HEK293 (cell line): Measurements from ENCODE around the gene TH.

ENCODE experiments used
- CTCF ChIA-PET: fragments of 350-600 bp; formaldehyde crosslinking; extraction: SDS; loops from one replicate; lab custom pipeline; 2021; ENCODE audit warnings: antibody characterized with exemption; lab: Yijun Ruan, JAX
- POLR2A ChIA-PET: fragments of 300-600 bp; formaldehyde crosslinking; extraction: SDS; loops from one replicate; lab custom pipeline; 2020; ENCODE audit warnings: antibody characterized with exemption, inconsistent platforms; lab: Yijun Ruan, JAX
- H3K27ac ChIP-seq: fragments of 200-500 bp; sonication (Bioruptor generic); 2 replicates; pipeline ENCODE4 v1.5.1; 2014; ENCODE audit warnings: low read depth, low read length, control low read depth, inconsistent platforms; ENCODE audit errors: extremely low read depth
- H3K36me3 ChIP-seq, 2 experiments: fragments of 200-500 bp in 1 of 2; sonication (Bioruptor generic) in 1 of 2; 1 replicate in 1 of 2; 2 replicates in 1 of 2; pipeline ENCODE4 v1.5.1; 2014 to 2017; ENCODE audit warnings: inconsistent platforms in 2 of 2, low read length in 2 of 2; ENCODE audit not compliant: control insufficient read depth in 2 of 2, insufficient read depth in 1 of 2
- H3K4me1 ChIP-seq: fragments of 200-500 bp; sonication (Bioruptor generic); 2 replicates; pipeline ENCODE4 v1.5.1; 2014; ENCODE audit warnings: mild to moderate bottlenecking, low read length, inconsistent platforms; ENCODE audit not compliant: control insufficient read depth, insufficient read depth
- H3K4me3 ChIP-seq: 2 replicates; pipeline ENCODE4 v1.5.1; 2011; ENCODE audit warnings: low read depth, mild to moderate bottlenecking, control low read depth, low read length, moderate library complexity
- H3K9me3 ChIP-seq: fragments of 200-500 bp; sonication (Bioruptor generic); 2 replicates; pipeline ENCODE4 v1.5.1; 2014; ENCODE audit warnings: low read depth, low read length, inconsistent platforms; ENCODE audit not compliant: control insufficient read depth, insufficient read depth
- FEZF1 ChIP-seq: fragments of 450-650 bp; formaldehyde crosslinking; IDR thresholded peaks from 2 replicates; pipeline ENCODE4 v1.5.1; 2016; ENCODE audit warnings: missing biosample characterization, missing genetic modification characterization
- HOXA7 ChIP-seq: sonication (generic); formaldehyde crosslinking; IDR thresholded peaks from 2 replicates; pipeline ENCODE4 v1.8.1; 2022; ENCODE audit warnings: missing genetic modification reagents, borderline replicate concordance
- KLF8 ChIP-seq: fragments of 450-650 bp; formaldehyde crosslinking; IDR thresholded peaks from 2 replicates; pipeline ENCODE4 v1.5.1; 2016; ENCODE audit warnings: missing biosample characterization, missing genetic modification characterization
- MEIS1 ChIP-seq: sonication (generic); formaldehyde crosslinking; IDR thresholded peaks from 2 replicates; pipeline ENCODE4 v1.8.1; 2022; ENCODE audit warnings: missing genetic modification reagents, mild to moderate bottlenecking, borderline replicate concordance
- MZF1 ChIP-seq: fragments of 450-650 bp; formaldehyde crosslinking; IDR thresholded peaks from 2 replicates; pipeline ENCODE4 v1.5.1; 2017; ENCODE audit warnings: missing biosample characterization, missing genetic modification characterization, borderline replicate concordance
- SCRT1 ChIP-seq: fragments of 450-650 bp; formaldehyde crosslinking; IDR thresholded peaks from 2 replicates; pipeline ENCODE4 v1.5.1; 2016; ENCODE audit warnings: missing biosample characterization, missing genetic modification characterization, borderline replicate concordance
- SCRT2 ChIP-seq: fragments of 450-650 bp; formaldehyde crosslinking; IDR thresholded peaks from 2 replicates; pipeline ENCODE4 v1.5.1; 2016; ENCODE audit warnings: missing biosample characterization, missing genetic modification characterization
- ZBTB10 ChIP-seq: fragments of 450-650 bp; formaldehyde crosslinking; IDR thresholded peaks from 2 replicates; pipeline ENCODE4 v1.5.1; 2016; ENCODE audit warnings: missing biosample characterization, missing genetic modification characterization
- ZBTB6 ChIP-seq: fragments of 450-650 bp; formaldehyde crosslinking; IDR thresholded peaks from 2 replicates; pipeline ENCODE4 v1.5.1; 2017; ENCODE audit warnings: missing biosample characterization, missing genetic modification characterization
- ZBTB8A ChIP-seq: fragments of 450-650 bp; formaldehyde crosslinking; IDR thresholded peaks from 2 replicates; pipeline ENCODE4 v1.5.1; 2016; ENCODE audit warnings: missing biosample characterization, missing genetic modification characterization
- ZFHX2 ChIP-seq: fragments of 450-650 bp; formaldehyde crosslinking; conservative IDR thresholded peaks from 2 replicates; pipeline ENCODE4 v1.5.1; 2016; ENCODE audit warnings: missing biosample characterization, missing genetic modification characterization
- ZNF292 ChIP-seq: fragments of 450-650 bp; formaldehyde crosslinking; IDR thresholded peaks from 2 replicates; pipeline ENCODE4 v1.5.1; 2016; ENCODE audit warnings: low read depth, missing biosample characterization, missing genetic modification characterization, borderline replicate concordance
- ZNF302 ChIP-seq: fragments of 450-650 bp; formaldehyde crosslinking; IDR thresholded peaks from 2 replicates; pipeline ENCODE4 v1.5.1; 2016; ENCODE audit warnings: missing biosample characterization, missing genetic modification characterization, low read depth
- ZNF391 ChIP-seq: fragments of 450-650 bp; formaldehyde crosslinking; IDR thresholded peaks from 2 replicates; pipeline ENCODE4 v1.5.1; 2016; ENCODE audit warnings: low read depth, missing biosample characterization, missing genetic modification characterization, borderline replicate concordance
- ZNF514 ChIP-seq: fragments of 450-650 bp; formaldehyde crosslinking; IDR thresholded peaks from 2 replicates; pipeline ENCODE4 v1.5.1; 2016; ENCODE audit warnings: missing biosample characterization, missing genetic modification characterization
- ZNF664 ChIP-seq: fragments of 450-650 bp; formaldehyde crosslinking; IDR thresholded peaks from 2 replicates; pipeline ENCODE4 v1.5.1; 2016; ENCODE audit warnings: missing biosample characterization, missing genetic modification characterization
- ZNF830 ChIP-seq: fragments of 450-650 bp; IDR thresholded peaks from 2 replicates; pipeline ENCODE4 v1.5.0; 2018; ENCODE audit warnings: missing biosample characterization, missing genetic modification characterization, low read depth, mild to moderate bottlenecking, moderate library complexity
- TF ChIP-seq, protein P1 (sequence below): fragments of 450-650 bp; formaldehyde crosslinking; IDR thresholded peaks from 2 replicates; pipeline ENCODE4; 2016; ENCODE audit warnings: missing biosample characterization, missing genetic modification characterization
- TF ChIP-seq, protein P2 (sequence below): fragments of 450-650 bp; formaldehyde crosslinking; IDR thresholded peaks from 2 replicates; pipeline ENCODE4 v1.5.1; 2017; ENCODE audit warnings: missing biosample characterization, missing genetic modification characterization
- TF ChIP-seq, protein P3 (sequence below): fragments of 450-650 bp; formaldehyde crosslinking; IDR thresholded peaks from 2 replicates; pipeline ENCODE4 v1.5.1; 2017; ENCODE audit warnings: missing biosample characterization, missing genetic modification characterization
- TF ChIP-seq, protein P4 (sequence below): fragments of 450-650 bp; formaldehyde crosslinking; IDR thresholded peaks from 2 replicates; pipeline ENCODE4 v1.5.1; 2017; ENCODE audit warnings: missing biosample characterization, missing genetic modification characterization
- TF ChIP-seq, protein P5 (sequence below): fragments of 450-650 bp; formaldehyde crosslinking; optimal IDR thresholded peaks from 2 replicates; pipeline ENCODE3; 2016; ENCODE audit warnings: missing biosample characterization, mild to moderate bottlenecking, missing genetic modification characterization

Gene TH

GRCh38 chr11:2151500-2152257, 19.9 kb downstream of the TH start (continued):
- TF ChIP-seq SCRT2 (tag by site-specific recombination) (peak; percentile 90), ZNF302 (tag by site-specific recombination) (no peak), SCRT1 (tag by site-specific recombination) (peak; percentile 76; the same call in 1 of the 2 replicates), FEZF1 (tag by site-specific recombination) (no peak), ZNF830 (tag by site-specific recombination) (no peak), ZNF514 (tag by site-specific recombination) (no peak), ZBTB8A (tag by site-specific recombination) (peak; percentile 61), KLF8 (tag by site-specific recombination) (0 out of 2 replicates have a peak, but pooled peaks have one; percentile 35), ZNF391 (tag by site-specific recombination) (no peak), ZBTB10 (tag by site-specific recombination) (peak; percentile 82)
- TF ChIP-seq, protein P1, sequence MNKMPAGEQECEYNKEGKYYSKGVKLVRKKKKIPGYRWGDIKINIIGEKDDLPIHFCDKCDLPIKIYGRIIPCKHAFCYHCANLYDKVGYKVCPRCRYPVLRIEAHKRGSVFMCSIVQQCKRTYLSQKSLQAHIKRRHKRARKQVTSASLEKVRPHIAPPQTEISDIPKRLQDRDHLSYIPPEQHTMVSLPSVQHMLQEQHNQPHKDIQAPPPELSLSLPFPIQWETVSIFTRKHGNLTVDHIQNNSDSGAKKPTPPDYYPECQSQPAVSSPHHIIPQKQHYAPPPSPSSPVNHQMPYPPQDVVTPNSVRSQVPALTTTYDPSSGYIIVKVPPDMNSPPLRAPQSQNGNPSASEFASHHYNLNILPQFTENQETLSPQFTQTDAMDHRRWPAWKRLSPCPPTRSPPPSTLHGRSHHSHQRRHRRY: no peak
- TF ChIP-seq, protein P2, sequence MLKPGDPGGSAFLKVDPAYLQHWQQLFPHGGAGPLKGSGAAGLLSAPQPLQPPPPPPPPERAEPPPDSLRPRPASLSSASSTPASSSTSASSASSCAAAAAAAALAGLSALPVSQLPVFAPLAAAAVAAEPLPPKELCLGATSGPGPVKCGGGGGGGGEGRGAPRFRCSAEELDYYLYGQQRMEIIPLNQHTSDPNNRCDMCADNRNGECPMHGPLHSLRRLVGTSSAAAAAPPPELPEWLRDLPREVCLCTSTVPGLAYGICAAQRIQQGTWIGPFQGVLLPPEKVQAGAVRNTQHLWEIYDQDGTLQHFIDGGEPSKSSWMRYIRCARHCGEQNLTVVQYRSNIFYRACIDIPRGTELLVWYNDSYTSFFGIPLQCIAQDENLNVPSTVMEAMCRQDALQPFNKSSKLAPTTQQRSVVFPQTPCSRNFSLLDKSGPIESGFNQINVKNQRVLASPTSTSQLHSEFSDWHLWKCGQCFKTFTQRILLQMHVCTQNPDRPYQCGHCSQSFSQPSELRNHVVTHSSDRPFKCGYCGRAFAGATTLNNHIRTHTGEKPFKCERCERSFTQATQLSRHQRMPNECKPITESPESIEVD (tag by site-specific recombination): no peak
- TF ChIP-seq, all 188 proteins: peak for 11

GRCh38 chr11:2149864-2150847, 21.5 kb downstream of the TH start:
- Histone ChIP-seq H3K27ac (no peak overlapping the region), H3K9me3 (no peaks in the 10 kb centered on the region), H3K4me3 (no peak overlapping the region), H3K36me3 (no peaks in the 10 kb centered on the region), H3K4me1 (no peaks in the 10 kb centered on the region)
- CTCF ChIA-PET: interaction anchor here (0.6 to 10.0 kb wide), 65 partner anchors 8 to 1305 kb away, joined by 3 to 428 read pairs (median 4); partner anchors contain the start of genes H19, IFITM10, LSP1 and SYT8
- POLR2A ChIA-PET: interaction anchor here (0.6 to 2.4 kb wide), 3 partner anchors 111 to 130 kb away, joined by 4 to 12 read pairs (median 5); no protein-coding TSS in a partner anchor
- TF ChIP-seq ZBTB6 (tag by site-specific recombination): no peak
- TF ChIP-seq, protein P3, sequence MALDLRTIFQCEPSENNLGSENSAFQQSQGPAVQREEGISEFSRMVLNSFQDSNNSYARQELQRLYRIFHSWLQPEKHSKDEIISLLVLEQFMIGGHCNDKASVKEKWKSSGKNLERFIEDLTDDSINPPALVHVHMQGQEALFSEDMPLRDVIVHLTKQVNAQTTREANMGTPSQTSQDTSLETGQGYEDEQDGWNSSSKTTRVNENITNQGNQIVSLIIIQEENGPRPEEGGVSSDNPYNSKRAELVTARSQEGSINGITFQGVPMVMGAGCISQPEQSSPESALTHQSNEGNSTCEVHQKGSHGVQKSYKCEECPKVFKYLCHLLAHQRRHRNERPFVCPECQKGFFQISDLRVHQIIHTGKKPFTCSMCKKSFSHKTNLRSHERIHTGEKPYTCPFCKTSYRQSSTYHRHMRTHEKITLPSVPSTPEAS: no peak
- TF ChIP-seq ZNF664 (tag by site-specific recombination): no peak
- 0 out of 2 replicates have a peak, but pooled peaks have one; percentile 23 for TF ChIP-seq MZF1 (tag by site-specific recombination)
- TF ChIP-seq MEIS1: no peak
- no peak for TF ChIP-seq ZNF292 (tag by site-specific recombination)
- TF ChIP-seq, protein P4, sequence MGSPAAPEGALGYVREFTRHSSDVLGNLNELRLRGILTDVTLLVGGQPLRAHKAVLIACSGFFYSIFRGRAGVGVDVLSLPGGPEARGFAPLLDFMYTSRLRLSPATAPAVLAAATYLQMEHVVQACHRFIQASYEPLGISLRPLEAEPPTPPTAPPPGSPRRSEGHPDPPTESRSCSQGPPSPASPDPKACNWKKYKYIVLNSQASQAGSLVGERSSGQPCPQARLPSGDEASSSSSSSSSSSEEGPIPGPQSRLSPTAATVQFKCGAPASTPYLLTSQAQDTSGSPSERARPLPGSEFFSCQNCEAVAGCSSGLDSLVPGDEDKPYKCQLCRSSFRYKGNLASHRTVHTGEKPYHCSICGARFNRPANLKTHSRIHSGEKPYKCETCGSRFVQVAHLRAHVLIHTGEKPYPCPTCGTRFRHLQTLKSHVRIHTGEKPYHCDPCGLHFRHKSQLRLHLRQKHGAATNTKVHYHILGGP (tag by site-specific recombination): no peak
- TF ChIP-seq HOXA7 (CRISPR knock-in tag): no peak
- peak; percentile 55 for TF ChIP-seq ZFHX2 (tag by site-specific recombination)
- TF ChIP-seq, protein P5, sequence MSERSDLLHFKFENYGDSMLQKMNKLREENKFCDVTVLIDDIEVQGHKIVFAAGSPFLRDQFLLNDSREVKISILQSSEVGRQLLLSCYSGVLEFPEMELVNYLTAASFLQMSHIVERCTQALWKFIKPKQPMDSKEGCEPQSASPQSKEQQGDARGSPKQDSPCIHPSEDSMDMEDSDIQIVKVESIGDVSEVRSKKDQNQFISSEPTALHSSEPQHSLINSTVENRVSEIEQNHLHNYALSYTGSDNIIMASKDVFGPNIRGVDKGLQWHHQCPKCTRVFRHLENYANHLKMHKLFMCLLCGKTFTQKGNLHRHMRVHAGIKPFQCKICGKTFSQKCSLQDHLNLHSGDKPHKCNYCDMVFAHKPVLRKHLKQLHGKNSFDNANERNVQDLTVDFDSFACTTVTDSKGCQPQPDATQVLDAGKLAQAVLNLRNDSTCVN (tag by site-specific recombination): no peak
